GM21737 (cell line): ENCODE data around the gene APC2.

Experiments
- ATAC-seq: cut with Tn5 transposase; IDR thresholded peaks from one replicate; pipeline ENCODE4 v1.9.1; 2021; ENCODE audit warnings: mild to moderate bottlenecking, moderate library complexity; ENCODE audit not compliant: unreplicated experiment

Gene APC2

DNA sequence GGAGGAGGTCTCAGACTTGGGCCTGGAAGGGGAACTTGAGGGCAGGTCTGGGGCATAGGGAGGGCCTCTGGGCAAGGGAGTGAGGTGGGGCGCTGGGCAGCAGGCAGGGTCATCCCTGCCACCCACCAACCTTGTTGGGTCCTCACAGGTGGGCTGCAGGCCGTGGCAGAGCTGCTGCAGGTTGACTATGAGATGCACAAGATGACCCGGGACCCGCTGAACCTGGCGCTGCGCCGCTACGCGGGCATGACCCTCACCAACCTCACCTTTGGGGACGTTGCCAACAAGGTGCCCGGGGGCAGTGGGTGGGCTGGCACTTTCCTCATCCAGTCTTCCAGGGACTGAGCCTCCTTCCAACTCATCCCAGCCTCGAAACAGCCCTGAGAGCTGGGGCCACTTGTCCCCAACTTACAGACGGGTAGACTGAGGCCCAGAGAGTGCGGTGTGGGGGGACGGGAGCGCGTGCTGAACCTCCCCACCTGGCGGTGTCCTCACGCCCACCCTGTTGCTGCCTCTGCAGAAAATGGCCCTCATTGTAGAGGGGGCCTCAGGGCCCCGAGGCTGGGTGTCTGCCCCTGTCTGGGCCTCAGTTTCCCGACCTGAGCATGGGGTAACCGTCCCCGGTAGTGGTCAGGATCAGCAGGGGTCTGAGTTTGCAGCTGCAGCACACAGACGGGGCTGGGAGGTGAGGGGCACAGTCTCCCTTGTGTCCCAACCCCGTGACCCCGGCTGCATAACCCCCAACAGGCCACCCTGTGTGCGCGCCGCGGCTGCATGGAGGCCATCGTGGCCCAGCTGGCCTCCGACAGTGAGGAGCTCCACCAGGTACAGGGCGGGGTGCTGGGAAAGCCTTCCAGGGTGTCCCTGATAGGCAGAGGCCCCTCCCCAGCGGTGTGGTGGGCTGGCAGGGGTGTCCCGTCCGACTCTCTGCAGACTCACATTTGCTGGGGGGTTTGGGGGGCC, 10.4 kb downstream of the APC2 start:
- no peak for ATAC-seq

DNA sequence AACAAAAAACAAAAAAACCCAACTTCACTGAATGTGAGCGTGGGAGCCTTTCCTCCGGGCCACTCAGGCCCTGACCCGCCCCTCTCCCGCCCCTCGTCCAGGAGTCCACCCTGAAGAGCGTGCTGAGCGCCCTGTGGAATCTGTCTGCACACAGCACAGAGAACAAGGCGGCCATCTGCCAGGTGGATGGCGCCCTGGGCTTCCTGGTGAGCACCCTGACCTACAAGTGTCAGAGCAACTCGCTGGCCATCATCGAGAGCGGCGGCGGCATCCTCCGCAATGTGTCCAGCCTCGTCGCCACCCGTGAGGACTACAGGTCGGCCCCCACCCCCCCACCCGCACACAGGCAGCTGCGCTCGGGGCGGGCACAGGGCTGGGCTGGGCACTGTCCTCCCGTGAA, 11.9 kb downstream of the APC2 start:
- no peak for ATAC-seq

DNA sequence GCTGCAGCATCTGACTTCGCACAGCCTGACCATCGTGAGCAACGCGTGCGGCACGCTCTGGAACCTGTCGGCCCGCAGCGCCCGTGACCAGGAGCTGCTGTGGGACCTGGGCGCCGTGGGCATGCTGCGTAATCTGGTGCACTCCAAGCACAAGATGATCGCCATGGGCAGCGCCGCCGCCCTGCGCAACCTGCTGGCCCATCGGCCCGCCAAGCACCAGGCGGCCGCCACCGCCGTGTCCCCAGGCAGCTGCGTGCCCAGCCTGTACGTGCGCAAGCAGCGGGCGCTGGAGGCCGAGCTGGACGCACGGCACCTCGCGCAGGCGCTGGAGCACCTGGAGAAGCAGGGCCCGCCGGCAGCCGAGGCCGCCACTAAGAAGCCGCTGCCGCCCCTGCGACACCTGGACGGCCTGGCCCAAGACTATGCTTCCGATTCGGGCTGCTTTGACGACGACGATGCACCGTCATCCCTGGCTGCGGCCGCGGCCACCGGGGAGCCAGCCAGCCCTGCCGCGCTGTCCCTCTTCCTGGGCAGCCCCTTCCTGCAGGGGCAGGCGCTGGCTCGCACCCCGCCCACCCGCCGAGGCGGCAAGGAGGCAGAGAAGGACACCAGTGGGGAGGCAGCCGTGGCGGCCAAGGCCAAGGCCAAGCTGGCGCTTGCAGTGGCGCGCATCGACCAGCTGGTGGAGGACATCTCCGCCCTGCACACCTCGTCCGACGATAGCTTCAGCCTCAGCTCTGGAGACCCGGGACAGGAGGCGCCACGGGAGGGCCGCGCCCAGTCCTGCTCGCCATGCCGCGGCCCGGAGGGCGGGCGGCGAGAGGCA, 15.5 kb downstream of the APC2 start:
- ATAC-seq = no peak

DNA sequence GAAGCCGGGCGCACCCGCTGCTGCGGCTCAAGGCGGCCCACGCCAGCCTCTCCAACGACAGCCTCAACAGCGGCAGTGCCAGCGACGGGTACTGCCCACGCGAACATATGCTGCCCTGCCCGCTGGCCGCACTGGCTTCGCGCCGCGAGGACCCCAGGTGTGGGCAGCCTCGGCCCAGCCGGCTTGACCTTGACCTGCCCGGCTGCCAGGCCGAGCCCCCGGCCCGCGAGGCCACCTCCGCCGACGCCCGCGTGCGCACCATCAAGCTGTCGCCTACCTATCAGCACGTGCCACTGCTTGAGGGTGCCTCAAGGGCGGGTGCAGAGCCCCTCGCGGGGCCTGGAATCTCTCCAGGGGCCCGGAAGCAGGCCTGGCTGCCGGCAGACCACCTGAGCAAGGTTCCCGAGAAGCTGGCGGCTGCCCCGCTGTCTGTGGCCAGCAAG, 16.1 kb downstream of the APC2 start:
- no peak for ATAC-seq

DNA sequence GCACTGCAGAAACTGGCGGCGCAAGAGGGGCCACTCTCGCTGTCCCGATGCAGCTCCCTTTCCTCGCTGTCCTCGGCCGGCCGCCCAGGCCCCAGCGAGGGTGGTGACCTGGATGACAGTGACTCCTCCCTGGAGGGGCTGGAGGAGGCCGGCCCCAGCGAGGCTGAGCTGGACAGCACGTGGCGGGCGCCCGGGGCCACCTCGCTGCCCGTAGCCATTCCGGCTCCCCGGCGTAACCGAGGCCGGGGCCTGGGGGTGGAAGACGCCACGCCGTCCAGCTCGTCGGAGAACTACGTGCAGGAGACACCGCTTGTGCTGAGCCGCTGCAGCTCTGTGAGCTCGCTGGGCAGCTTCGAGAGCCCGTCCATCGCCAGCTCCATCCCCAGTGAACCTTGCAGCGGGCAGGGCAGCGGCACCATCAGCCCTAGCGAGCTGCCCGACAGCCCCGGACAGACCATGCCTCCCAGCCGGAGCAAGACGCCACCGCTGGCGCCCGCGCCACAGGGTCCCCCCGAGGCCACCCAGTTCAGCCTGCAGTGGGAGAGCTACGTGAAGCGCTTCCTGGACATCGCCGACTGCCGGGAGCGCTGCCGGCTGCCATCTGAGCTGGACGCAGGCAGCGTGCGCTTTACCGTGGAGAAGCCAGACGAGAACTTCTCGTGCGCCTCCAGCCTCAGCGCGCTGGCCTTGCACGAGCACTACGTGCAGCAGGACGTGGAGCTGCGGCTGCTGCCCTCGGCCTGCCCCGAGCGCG, 16.7 kb downstream of the APC2 start:
- no peak for ATAC-seq

DNA sequence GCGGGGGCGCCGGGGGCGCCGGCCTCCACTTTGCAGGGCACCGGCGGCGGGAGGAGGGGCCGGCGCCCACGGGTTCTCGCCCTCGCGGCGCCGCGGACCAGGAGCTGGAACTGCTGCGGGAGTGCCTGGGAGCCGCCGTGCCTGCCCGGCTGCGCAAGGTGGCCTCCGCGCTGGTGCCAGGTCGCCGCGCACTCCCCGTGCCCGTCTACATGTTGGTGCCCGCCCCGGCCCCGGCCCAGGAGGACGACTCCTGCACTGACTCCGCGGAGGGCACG, 17.2 kb downstream of the APC2 start:
- ATAC-seq = no peak

DNA sequence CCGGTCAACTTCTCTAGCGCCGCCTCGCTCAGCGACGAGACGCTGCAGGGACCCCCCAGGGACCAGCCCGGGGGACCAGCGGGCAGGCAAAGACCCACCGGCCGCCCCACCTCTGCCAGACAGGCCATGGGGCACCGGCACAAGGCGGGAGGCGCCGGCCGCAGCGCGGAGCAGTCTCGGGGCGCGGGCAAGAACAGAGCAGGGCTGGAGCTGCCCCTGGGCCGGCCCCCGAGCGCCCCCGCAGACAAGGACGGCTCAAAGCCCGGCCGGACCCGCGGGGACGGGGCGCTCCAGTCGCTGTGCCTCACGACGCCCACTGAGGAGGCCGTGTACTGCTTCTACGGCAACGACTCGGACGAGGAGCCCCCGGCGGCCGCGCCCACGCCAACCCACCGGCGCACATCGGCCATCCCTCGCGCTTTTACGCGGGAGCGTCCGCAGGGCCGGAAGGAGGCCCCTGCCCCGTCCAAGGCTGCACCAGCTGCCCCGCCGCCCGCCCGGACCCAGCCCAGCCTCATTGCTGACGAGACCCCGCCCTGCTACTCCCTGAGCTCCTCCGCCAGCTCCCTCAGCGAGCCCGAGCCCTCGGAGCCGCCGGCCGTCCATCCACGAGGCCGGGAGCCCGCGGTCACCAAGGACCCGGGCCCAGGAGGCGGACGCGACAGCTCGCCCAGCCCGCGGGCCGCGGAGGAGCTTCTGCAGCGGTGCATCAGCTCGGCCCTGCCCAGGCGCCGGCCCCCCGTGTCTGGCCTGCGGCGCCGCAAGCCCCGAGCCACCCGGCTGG, 17.8 kb downstream of the APC2 start:
- ATAC-seq = no peak

DNA sequence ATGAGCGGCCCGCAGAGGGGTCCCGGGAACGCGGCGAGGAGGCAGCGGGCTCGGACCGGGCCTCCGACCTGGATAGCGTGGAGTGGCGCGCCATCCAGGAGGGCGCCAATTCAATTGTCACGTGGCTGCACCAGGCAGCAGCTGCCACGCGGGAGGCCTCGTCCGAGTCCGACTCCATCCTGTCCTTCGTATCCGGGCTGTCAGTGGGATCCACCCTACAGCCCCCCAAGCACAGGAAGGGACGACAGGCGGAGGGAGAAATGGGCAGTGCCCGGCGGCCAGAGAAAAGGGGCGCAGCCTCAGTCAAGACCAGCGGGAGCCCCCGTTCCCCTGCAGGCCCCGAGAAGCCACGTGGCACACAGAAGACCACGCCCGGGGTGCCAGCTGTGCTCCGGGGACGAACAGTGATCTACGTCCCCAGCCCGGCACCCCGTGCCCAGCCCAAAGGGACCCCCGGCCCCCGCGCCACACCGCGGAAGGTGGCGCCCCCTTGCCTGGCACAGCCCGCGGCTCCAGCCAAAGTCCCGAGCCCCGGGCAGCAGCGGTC, 18.4 kb downstream of the APC2 start:
- no peak for ATAC-seq

DNA sequence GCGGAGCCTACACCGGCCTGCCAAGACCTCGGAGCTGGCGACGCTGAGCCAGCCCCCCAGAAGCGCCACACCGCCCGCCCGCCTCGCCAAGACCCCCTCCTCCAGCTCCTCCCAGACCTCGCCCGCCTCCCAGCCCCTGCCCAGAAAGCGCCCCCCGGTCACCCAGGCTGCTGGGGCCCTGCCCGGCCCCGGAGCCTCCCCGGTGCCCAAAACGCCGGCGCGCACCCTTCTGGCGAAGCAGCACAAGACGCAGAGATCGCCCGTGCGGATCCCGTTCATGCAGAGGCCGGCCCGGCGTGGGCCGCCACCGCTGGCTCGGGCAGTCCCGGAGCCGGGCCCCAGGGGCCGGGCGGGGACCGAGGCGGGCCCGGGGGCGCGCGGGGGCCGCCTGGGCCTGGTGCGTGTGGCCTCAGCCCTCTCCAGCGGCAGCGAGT, 18.9 kb downstream of the APC2 start:
- no peak for ATAC-seq

DNA sequence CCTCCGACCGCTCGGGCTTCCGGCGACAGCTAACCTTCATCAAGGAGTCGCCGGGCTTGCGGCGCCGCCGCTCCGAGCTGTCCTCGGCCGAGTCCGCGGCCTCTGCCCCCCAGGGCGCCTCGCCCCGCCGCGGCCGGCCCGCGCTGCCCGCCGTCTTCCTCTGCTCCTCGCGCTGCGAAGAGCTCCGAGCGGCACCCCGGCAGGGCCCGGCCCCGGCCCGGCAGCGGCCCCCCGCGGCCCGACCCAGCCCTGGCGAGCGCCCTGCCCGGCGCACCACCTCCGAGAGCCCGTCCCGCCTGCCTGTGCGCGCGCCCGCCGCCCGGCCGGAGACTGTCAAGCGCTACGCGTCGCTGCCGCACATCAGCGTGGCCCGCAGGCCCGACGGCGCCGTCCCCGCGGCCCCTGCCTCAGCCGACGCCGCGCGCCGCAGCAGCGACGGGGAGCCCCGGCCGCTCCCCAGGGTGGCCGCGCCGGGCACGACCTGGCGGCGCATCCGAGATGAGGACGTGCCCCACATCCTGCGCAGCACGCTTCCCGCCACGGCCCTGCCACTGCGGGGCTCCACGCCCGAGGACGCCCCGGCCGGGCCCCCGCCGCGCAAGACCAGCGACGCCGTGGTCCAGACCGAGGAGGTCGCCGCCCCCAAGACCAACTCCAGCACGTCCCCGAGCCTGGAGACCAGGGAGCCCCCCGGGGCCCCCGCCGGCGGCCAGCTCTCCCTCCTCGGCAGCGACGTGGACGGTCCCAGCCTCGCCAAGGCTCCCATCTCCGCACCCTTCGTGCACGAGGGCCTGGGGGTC, 19.5 kb downstream of the APC2 start:
- ATAC-seq = no peak

DNA sequence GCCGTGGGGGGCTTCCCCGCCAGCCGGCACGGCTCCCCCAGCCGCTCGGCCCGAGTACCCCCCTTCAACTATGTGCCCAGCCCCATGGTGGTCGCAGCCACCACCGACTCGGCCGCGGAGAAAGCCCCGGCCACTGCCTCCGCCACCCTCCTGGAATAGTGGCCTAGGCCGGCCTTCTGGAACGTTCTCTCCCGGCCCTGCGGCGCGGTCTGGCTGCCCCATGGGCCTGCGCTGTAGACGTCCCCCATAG, 20.1 kb downstream of the APC2 start:
- no peak for ATAC-seq

DNA sequence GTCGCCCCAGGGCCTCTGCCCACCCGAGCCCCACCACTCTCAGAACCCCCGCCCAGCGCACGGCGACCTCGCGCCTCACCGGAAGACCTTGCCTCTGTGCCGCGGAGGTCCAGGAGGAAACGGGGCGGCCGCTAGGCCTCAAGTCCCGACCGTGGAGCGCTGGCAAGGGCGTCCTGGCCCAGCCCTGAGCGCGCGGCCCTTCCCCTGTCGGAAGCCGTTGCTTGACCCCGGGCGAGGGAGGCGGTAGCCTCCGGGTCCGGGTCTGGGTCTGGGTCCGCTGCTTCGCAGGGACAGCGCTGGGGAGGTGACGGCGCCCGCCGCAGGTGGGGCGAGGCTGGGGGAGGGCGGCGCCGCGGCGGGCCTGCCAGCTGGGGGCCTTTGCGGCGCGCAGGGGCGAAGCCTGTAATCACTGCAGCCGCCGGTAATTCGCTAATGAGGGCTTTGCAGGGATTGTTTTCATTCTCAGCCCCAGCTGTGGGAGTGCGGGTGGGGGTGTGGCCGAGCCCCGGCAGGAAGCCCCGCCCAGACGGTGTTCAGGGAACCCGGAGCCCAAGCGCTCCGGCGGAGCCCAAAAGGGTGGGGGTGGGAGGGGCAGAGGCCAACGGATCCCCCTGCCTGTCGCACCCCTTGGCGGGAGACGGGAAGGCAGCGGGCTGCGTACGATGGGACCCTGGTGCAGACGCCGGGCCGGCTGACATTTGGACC, 20.5 kb downstream of the APC2 start:
- ATAC-seq = no peak

DNA sequence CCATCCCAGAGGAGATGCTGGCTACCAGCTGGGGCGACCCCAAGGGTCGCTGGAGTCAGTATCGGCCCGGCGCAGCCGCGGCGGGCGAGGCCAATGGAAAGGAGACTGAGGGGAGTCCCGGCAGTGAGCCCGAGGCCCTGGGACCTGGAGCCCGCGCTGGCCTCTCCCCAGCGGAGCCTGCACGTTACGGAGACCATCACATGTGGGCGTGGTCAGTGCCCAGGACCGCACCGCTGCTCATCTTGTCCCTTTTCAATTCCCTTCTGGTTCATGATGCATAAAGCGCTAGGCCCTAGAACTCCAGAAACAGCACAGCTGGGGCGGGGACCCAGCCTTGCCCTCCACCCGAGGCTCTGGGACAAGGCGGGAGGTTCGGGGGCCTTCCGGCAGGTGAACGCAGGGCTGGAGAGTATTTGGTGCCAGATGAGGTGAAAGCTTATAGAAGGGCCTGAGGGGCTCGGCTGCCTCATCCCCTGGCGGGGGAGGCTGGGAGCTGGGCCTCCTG, 21.1 kb downstream of the APC2 start:
- ATAC-seq = no peak

DNA sequence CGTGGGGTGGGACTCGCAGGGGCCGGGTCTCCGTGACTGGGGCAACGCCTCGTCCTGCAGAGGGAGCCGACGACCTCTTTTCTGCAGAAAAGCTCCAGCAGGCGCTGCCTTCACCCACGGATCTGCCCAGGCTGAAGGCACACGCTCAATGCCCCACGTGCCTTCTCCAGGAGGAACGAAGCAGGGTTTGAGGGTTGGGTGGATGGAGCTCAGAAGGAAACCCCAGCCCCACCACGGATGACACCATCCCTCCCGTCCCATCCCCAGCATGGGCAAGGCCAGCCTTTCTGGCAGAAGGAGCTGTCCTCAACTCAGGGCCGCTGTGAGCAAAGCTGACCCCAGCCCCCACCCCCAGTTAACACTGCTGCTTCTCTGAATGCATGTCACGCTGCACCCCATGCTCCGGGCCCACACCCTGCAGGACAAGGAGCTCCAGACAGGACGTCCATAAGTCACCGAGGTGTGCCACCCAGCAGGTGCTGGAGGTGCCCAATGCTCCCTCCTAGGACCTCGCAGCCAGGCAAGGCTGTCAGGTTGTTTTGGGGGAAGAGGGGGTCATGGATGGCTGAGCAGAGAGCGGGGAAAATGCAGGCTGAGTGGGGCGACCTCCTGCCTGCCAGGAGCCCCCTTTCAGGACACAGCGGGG, 21.7 kb downstream of the APC2 start:
- no peak for ATAC-seq

DNA sequence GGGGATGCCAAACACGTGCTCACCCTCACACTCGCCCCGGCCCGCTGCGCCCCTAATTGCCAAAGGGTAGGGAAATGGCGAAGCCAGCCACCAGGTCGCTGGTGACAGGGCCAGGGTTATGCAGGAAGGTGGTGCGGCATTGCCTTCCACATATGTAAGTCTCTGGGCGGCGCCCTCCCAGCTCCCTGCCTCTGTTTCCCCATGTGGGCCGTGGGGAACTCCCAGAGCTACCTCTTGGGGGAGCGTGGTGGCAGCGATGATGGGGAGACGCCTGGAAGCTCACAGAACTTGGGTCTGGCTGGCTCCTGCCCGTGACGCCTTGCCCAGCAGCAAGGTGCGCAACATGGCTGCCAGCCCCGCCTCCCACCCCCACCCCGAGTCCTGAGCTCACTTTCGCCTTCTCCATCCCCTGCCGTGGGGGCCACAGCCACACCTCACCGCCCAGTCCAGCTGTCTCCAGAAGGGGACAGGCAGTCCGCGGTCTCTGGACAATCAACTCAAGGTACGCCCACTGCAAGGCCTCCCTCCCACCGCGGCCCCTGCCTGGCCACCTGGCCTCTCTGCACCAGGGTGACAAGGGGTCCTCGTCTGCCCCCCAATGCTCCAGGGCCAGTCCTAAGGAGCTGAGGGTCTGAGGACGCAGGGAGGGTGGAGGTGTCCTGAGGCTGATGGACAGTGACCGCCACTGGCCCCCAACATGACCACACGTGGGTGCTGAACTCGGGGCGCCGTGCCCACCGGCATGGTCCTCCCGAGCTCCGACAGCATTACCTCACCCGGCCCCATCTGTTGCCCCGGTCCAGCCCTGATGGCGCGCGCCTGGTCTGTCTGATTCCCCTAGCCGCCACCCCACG, 22.5 kb downstream of the APC2 start:
- ATAC-seq = no peak

DNA sequence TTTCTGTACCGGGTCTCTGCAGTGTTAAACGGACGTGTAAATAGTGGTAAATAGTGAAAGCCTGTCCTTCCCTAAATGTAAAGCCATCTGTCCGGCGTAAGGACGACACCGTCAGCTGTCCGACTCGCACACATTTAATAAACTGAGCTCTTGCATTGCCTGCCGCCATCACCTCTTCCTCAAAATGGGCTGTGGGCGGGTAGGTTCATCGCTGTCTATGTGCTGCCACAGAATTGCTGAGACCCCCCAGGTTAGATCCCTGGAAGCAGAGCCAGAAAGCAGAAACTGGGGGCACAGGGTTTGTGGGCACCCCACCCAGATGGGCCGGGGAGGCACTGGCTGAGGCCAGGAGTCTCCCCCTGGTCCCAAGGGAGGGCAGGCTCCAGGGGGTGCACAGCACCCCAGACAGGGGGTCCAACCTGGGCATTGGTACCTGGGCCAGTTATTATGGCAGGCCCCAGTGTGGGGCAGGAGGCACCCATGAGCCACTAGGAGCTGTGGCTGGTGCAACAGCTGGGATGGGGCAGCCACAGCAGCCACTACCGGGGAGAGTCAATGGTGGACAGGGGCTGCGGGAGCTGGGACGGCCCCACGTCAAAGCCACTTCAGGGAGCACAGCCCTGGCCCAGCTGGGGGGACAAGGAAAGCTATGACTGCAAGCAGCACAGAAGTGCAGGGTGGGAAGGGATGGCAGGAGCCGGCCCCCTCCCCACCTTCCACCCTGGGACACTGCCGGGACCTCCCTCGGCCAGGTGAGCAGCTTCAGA, 23.3 kb downstream of the APC2 start:
- no peak for ATAC-seq
